ENCODE data around the gene PCSK1N.

Gene PCSK1N

DNA sequence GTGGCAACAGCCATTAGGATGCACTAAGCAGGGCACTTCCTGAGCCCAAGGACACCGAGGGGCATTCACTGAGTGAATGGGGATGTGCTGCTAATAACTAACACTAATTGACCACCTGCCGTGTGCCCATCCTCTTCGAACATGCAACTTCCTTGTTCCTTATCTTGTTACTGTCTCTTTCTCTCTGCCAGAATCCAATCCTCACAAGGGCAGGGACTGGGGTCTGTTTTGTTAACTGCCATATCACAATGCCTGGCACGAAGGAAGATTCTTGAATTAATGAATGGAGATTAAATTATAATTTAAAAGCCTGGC is 7.8 kb downstream of the PCSK1N start:
- WGBS (ENCODE audit: extremely low coverage, insufficient coverage, insufficient read length): no CpG with 5 or more reads among the region's 4 CpGs
- no peak overlapping the region for H2AK5ac ChIP-seq (ENCODE audit: low read length)
- peaks cover 4% of the 10 kb centered on the region for H3K9me3 ChIP-seq (ENCODE audit: insufficient read depth, low read depth, low read length)
- no peaks in the 10 kb centered on the region for H3K79me1 ChIP-seq (ENCODE audit: low read length)
- H3K36me3 ChIP-seq (ENCODE audit: control insufficient read depth in 1 of 2, insufficient read depth in 2 of 2, low read length in 2 of 2): peaks cover 32 to 39% of the 10 kb centered on the region in 2 experiments
- H3K4me3 ChIP-seq (ENCODE audit: low read depth, low read length): no peak overlapping the region
- H3K4ac ChIP-seq (ENCODE audit: low read depth, low read length): no peak overlapping the region
- no peak overlapping the region for H4K91ac ChIP-seq (ENCODE audit: low read depth, low read length)
- H4K12ac ChIP-seq (ENCODE audit: low read depth, low read length): no peak overlapping the region
- no peak overlapping the region for H2BK12ac ChIP-seq (ENCODE audit: low read length)
- no peaks in the 10 kb centered on the region for H3K79me2 ChIP-seq (ENCODE audit: control insufficient read depth, insufficient read depth, low read length, poor library complexity)
- H3K27ac ChIP-seq (ENCODE audit: low read depth, low read length): no peak overlapping the region
- no peak overlapping the region for H2AFZ ChIP-seq (ENCODE audit: insufficient read depth, low read length, poor library complexity)
- H3K18ac ChIP-seq (ENCODE audit: low read length): no peak overlapping the region
- no peak overlapping the region for H2BK5ac ChIP-seq (ENCODE audit: low read depth, low read length, poor library complexity)
- no peak overlapping the region for H4K8ac ChIP-seq (ENCODE audit: low read depth, low read length)
- H3K4me2 ChIP-seq (ENCODE audit: low read length): no peak overlapping the region
- peaks cover 9 to 10% of the 10 kb centered on the region in 2 experiments for H3K4me1 ChIP-seq (ENCODE audit: control insufficient read depth in 1 of 2, insufficient read depth in 2 of 2, low read length in 2 of 2)
- peaks cover 14% of the 10 kb centered on the region for H3K27me3 ChIP-seq (ENCODE audit: insufficient read depth, low read length)
- H3K14ac ChIP-seq (ENCODE audit: low read length): no peak overlapping the region
- no peak overlapping the region for H3K9ac ChIP-seq (ENCODE audit: low read length)
- no peak overlapping the region for H3K23ac ChIP-seq (ENCODE audit: low read length)
- no peak for DNase-seq
- no peak overlapping the region for H2BK120ac ChIP-seq (ENCODE audit: insufficient read depth, low read length, poor library complexity)

DNA sequence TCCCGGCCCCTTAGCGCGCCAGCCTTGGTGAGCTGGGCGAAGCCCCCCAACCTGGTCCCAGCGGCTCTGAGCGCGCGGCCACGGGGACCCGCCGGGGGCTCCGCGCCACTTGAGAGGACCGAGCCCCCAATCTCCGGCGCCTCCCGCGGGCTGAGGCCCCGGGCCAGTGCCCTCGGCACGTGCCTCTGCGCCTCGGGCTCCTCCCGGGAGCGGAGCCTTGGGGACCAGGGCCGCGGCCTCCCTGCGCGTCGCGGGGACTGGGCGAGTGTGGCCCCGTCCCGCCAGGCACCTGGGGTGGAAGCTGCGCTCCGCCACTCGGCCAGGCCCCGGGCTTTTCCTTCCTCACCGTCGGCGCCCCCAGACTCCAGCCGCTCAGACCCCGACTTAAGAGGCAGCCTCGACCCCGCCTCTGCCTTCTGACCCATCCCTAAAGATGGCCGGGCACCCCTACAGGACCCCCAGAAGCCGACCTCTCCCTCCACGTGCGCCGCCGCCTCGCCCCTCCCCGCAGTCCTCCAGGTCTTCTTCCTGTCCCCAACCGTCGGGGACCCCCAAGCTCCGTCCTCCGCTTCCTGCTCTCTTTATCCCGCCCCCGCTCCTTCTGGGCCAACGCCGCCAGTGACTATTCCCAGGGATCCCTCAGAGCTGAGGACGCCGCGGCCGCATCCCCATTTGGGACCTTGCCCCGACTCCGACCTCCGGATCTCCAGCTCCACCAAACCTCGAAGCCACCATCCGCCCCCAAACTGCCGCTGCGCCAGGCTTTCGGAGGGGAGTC is 8.3 kb downstream of the PCSK1N start:
- no CpG with 5 or more reads among the region's 73 CpGs for WGBS (ENCODE audit: extremely low coverage, insufficient coverage, insufficient read length)

DNA sequence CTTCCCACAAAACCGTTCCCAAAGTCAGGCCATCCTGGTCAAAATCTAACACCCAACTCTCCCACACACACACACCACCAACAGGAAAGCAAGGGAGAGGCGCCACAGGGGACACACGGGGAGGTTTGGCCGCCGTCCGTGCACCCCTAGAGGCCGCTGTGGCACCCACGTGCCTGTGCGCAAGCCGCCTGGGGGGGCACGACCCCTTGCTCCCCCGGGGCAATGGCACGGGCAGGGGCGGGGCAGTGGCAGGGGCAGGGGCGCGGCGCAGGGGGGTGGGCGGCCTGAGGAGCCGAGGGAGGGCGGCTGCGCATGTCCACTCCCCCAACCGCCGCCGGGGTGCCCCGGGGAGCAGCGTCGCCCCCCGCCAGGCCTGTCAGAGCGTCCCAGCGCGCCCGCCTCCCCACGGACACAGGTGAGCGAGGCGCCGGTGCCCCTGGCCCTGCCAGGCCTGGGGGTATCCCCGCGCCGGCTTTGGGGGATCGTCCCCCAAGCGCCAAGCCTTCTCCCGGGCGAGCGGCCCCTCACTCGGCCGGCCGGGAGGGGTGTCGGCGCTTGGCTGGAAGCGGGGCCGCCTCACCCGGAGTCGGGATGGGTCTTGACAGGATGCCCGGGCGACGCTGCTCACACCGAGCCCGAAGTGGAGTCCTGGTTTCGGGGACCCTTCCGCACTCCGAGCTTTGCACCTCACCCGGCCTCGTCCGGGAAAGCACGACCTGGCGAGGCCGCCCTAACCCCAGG is 9.1 kb downstream of the PCSK1N start, which contains the start of gene ERAS:
ERAS (plus strand) TSS at position 379 of the 741 bp plus-strand sequence. CDS start 2,611 bp downstream, outside the sequence.
- Histone ChIP-seq H3K79me1 (ENCODE audit: low read length) (no peaks in the 10 kb centered on the region), H3K27ac (ENCODE audit: low read depth, low read length) (no peak within 1 kb of the TSS), H4K12ac (ENCODE audit: low read depth, low read length) (no peak within 1 kb of the TSS), H3K36me3 (ENCODE audit: control insufficient read depth in 1 of 2, insufficient read depth in 2 of 2, low read length in 2 of 2) (peaks cover 40 to 41% of the 10 kb centered on the region in 2 experiments), H3K14ac (ENCODE audit: low read length) (no peak within 1 kb of the TSS), H3K79me2 (ENCODE audit: control insufficient read depth, insufficient read depth, low read length, poor library complexity) (no peaks in the 10 kb centered on the region), H2AK5ac (ENCODE audit: low read length) (no peak within 1 kb of the TSS), H3K4me1 (ENCODE audit: control insufficient read depth in 1 of 2, insufficient read depth in 2 of 2, low read length in 2 of 2) (peaks cover 2 to 4% of the 10 kb centered on the region in 2 experiments), H2BK120ac (ENCODE audit: insufficient read depth, low read length, poor library complexity) (no peak within 1 kb of the TSS), H2AFZ (ENCODE audit: insufficient read depth, low read length, poor library complexity) (no peak within 1 kb of the TSS), H4K8ac (ENCODE audit: low read depth, low read length) (no peak within 1 kb of the TSS), H4K91ac (ENCODE audit: low read depth, low read length) (no peak within 1 kb of the TSS), H2BK12ac (ENCODE audit: low read length) (no peak within 1 kb of the TSS), H3K9me3 (ENCODE audit: insufficient read depth, low read depth, low read length) (peaks cover 4% of the 10 kb centered on the region), H3K27me3 (ENCODE audit: insufficient read depth, low read length) (peaks cover 5% of the 10 kb centered on the region), H3K9ac (ENCODE audit: low read length) (no peak within 1 kb of the TSS), H3K4ac (ENCODE audit: low read depth, low read length) (no peak within 1 kb of the TSS), H3K23ac (ENCODE audit: low read length) (no peak within 1 kb of the TSS), H3K18ac (ENCODE audit: low read length) (no peak within 1 kb of the TSS), H3K4me3 (ENCODE audit: low read depth, low read length) (no peak within 1 kb of the TSS), H3K4me2 (ENCODE audit: low read length) (no peak within 1 kb of the TSS), H2BK5ac (ENCODE audit: low read depth, low read length, poor library complexity) (no peak within 1 kb of the TSS)
- no CpG with 5 or more reads among the region's 67 CpGs for WGBS (ENCODE audit: extremely low coverage, insufficient coverage, insufficient read length)
- no peak for DNase-seq

More for the DNA sequence above, 8.3 kb downstream of the PCSK1N start:
- H2BK5ac ChIP-seq (ENCODE audit: low read depth, low read length, poor library complexity): no peak overlapping the region
- H3K4ac ChIP-seq (ENCODE audit: low read depth, low read length): no peak overlapping the region
- H3K4me1 ChIP-seq (ENCODE audit: control insufficient read depth in 1 of 2, insufficient read depth in 2 of 2, low read length in 2 of 2): peaks cover 8 to 10% of the 10 kb centered on the region in 2 experiments
- no peak overlapping the region for H3K23ac ChIP-seq (ENCODE audit: low read length)
- no peak overlapping the region for H4K91ac ChIP-seq (ENCODE audit: low read depth, low read length)
- no peak overlapping the region for H3K9ac ChIP-seq (ENCODE audit: low read length)
- H2BK12ac ChIP-seq (ENCODE audit: low read length): no peak overlapping the region
- no peak overlapping the region for H4K12ac ChIP-seq (ENCODE audit: low read depth, low read length)
- no peak overlapping the region for H2AFZ ChIP-seq (ENCODE audit: insufficient read depth, low read length, poor library complexity)
- H3K27ac ChIP-seq (ENCODE audit: low read depth, low read length): no peak overlapping the region
- peaks cover 13% of the 10 kb centered on the region for H3K27me3 ChIP-seq (ENCODE audit: insufficient read depth, low read length)
- no peak for DNase-seq
- peaks cover 36 to 42% of the 10 kb centered on the region in 2 experiments for H3K36me3 ChIP-seq (ENCODE audit: control insufficient read depth in 1 of 2, insufficient read depth in 2 of 2, low read length in 2 of 2)
- no peak overlapping the region for H3K4me2 ChIP-seq (ENCODE audit: low read length)
- no peak overlapping the region for H3K18ac ChIP-seq (ENCODE audit: low read length)
- H2AK5ac ChIP-seq (ENCODE audit: low read length): no peak overlapping the region
- H3K9me3 ChIP-seq (ENCODE audit: insufficient read depth, low read depth, low read length): peaks cover 4% of the 10 kb centered on the region
- no peak overlapping the region for H3K4me3 ChIP-seq (ENCODE audit: low read depth, low read length)
- H3K14ac ChIP-seq (ENCODE audit: low read length): no peak overlapping the region
- no peaks in the 10 kb centered on the region for H3K79me1 ChIP-seq (ENCODE audit: low read length)
- no peaks in the 10 kb centered on the region for H3K79me2 ChIP-seq (ENCODE audit: control insufficient read depth, insufficient read depth, low read length, poor library complexity)
- no peak overlapping the region for H4K8ac ChIP-seq (ENCODE audit: low read depth, low read length)
- H2BK120ac ChIP-seq (ENCODE audit: insufficient read depth, low read length, poor library complexity): no peak overlapping the region

DNA sequence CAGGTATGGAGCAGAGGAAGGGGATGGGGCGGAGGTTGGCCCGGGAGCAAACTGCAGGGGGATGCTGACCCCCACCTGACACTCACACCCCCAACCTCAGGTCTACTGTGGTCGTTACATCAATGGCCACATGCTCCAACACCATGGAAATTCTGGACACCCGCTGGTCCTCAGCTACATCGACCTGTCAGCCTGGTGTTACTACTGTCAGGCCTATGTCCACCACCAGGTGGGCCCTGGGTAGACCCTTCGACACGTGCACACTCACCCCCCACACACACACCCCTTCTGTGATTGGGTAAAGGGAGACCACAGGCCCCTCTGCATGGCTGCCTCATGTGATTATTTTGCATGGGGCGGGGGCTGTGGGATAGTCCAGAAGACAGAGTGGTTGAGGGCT is 11.3 kb downstream of the PCSK1N start:
- Histone ChIP-seq H3K79me1 (ENCODE audit: low read length) (no peaks in the 10 kb centered on the region), H3K27ac (ENCODE audit: low read depth, low read length) (no peak overlapping the region), H3K18ac (ENCODE audit: low read length) (no peak overlapping the region), H2AK5ac (ENCODE audit: low read length) (no peak overlapping the region), H3K4me1 (ENCODE audit: control insufficient read depth in 1 of 2, insufficient read depth in 2 of 2, low read length in 2 of 2) (no peaks in the 10 kb centered on the region), H2AFZ (ENCODE audit: insufficient read depth, low read length, poor library complexity) (no peak overlapping the region), H4K12ac (ENCODE audit: low read depth, low read length) (no peak overlapping the region), H4K8ac (ENCODE audit: low read depth, low read length) (no peak overlapping the region), H4K91ac (ENCODE audit: low read depth, low read length) (no peak overlapping the region), H3K36me3 (ENCODE audit: control insufficient read depth in 1 of 2, insufficient read depth in 2 of 2, low read length in 2 of 2) (peaks cover 43% of the 10 kb centered on the region in 2 experiments), H2BK12ac (ENCODE audit: low read length) (no peak overlapping the region), H3K14ac (ENCODE audit: low read length) (no peak overlapping the region), H3K4me3 (ENCODE audit: low read depth, low read length) (no peak overlapping the region), H3K23ac (ENCODE audit: low read length) (no peak overlapping the region), H3K4me2 (ENCODE audit: low read length) (no peak overlapping the region), H2BK5ac (ENCODE audit: low read depth, low read length, poor library complexity) (no peak overlapping the region), H3K27me3 (ENCODE audit: insufficient read depth, low read length) (no peaks in the 10 kb centered on the region), H3K4ac (ENCODE audit: low read depth, low read length) (no peak overlapping the region), H3K9ac (ENCODE audit: low read length) (no peak overlapping the region), H3K79me2 (ENCODE audit: control insufficient read depth, insufficient read depth, low read length, poor library complexity) (no peaks in the 10 kb centered on the region), H2BK120ac (ENCODE audit: insufficient read depth, low read length, poor library complexity) (no peak overlapping the region), H3K9me3 (ENCODE audit: insufficient read depth, low read depth, low read length) (peaks cover 2% of the 10 kb centered on the region)
- no CpG with 5 or more reads among the region's 8 CpGs for WGBS (ENCODE audit: extremely low coverage, insufficient coverage, insufficient read length)
- no peak for DNase-seq
